Kasumi-1 (cell line): Measurements from ENCODE around the gene FOXP1.
"Not testable (repeated sequence)": the region's sequence is repeated elsewhere in the genome, so short reads cannot be mapped to it uniquely, and the experiment has no call there.

Experiments
- DNase-seq, 2 experiments: peaks; one replicate each; lab custom pipeline; 2025; lab: John Stamatoyannopoulos, UW

The FOXP1 gene

DNA sequence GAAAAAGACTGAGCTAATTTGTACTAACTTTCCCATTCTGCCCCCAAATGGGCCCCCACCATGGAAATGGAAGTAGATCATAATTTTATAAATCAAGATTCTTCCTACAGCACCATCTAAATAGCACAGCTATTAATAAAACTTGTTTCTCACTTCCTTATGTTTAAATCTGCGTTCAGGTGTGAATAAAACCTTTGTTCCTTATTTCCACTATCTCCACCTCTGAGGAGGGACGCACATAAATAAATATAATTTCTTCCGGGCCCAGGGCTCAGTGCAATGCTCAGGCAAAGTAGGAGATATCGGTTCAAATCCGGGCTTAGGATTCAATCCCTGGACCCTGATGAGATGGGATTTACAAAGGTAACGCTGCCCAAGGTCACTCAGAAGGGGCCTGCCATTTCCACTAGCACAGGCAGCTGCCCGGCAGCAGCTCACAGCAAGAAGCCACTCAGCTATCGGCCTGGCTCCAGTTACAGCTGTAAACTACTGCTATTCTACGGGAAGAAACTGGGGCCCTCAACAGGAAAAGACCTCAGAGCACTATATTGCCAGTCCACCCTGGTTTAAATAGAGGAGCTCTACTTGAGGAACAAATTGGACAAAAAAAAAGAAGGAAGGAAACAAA lies 52.5 kb downstream of the FOXP1 start:
- DNase-seq = no peak

DNA sequence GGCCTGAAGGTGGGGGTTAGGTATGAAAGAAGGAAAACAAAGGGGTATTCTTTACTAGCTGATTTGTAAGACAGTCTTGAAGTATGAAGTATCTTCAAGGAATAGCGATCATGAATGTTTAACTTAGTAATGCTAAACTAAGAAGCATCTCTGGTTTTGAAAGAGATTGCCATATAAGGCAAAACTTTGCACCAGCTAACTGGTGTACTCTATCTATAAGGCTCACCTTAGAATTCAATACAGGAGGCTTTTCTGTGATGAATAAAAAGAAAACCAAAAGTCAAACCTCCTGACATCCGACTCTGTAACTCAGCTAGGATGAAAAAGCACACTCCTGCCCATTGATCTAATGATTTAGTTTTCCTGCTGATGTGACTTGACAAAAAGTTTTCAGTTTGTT lies 54.7 kb downstream of the FOXP1 start:
- DNase-seq = no peak

DNA sequence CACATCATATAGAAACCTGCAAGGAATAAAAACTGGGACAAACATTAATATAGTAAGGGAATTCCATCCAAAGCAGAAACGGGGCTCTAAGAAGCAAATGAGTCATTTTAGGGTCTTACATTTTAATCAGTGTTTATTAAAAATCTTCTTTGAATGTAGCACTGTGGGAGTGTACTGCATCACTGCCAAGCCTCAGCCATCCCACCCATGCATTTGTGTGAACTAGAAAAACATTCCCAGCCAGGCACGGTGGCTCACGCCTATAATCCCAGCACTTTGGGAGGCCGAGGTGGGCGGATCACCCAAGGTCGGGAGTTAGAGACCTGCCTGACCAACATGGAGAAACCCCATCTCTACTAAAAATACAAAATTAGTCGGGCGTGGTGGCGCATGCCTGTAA lies 57.1 kb downstream of the FOXP1 start:
- DNase-seq = not testable (repeated sequence)

DNA sequence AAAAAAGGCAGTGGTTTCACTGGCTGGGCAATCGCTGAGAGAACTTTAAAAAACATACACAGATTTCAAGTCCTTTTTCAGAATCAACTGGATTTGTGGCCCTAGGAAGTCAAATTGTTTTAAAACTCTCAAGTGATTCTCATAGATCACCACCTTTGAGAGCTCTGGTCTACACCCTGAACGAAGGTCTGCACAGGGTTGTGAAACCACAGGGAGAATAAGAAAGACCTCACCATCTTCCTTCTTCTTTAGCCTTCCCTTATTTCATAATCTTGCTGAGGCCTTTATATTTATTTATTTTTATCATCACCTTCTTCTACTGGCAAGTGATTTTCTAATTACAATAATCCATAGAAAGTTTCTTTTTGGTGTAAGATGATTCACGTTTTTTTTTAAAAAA lies 58.1 kb downstream of the FOXP1 start:
- peak; percentile 10 to 21 for DNase-seq

DNA sequence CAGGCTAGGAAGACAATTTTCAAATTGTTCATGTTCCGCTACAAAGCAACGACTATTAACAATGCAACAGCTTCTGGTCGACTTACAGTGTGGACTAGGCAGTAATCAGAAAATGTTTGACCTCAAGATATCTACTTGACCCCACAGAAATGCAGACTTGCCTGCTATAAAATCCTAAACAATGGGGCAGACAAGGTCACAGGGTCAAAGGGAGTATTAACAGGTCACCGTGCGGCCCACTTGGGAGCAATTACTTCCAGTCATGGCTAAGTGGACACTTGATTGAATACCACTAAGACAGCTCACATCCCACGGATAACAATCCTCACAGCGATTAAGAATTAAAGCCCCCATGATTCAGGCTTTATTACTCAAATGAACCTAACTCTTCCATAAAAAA lies 58.9 kb downstream of the FOXP1 start:
- no peak for DNase-seq

DNA sequence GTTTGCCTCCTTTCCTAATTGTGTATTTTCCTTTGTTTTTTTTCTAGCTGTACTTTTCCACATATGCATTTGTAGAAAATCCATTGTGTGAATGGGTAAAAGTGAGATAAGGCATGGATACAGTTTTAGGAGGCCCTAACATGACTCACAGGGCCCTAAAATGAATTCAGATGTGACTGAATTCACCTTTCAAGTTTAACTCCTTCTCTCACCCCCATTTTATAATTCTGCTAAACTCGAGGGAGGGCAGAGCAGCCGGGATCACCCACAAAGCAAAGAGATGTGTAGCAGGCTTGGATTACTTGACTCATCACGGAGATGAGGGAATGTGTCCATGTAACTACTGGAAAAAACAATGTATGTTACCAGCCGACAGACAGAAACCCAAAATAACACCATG lies 59.9 kb downstream of the FOXP1 start:
- DNase-seq = no peak

DNA sequence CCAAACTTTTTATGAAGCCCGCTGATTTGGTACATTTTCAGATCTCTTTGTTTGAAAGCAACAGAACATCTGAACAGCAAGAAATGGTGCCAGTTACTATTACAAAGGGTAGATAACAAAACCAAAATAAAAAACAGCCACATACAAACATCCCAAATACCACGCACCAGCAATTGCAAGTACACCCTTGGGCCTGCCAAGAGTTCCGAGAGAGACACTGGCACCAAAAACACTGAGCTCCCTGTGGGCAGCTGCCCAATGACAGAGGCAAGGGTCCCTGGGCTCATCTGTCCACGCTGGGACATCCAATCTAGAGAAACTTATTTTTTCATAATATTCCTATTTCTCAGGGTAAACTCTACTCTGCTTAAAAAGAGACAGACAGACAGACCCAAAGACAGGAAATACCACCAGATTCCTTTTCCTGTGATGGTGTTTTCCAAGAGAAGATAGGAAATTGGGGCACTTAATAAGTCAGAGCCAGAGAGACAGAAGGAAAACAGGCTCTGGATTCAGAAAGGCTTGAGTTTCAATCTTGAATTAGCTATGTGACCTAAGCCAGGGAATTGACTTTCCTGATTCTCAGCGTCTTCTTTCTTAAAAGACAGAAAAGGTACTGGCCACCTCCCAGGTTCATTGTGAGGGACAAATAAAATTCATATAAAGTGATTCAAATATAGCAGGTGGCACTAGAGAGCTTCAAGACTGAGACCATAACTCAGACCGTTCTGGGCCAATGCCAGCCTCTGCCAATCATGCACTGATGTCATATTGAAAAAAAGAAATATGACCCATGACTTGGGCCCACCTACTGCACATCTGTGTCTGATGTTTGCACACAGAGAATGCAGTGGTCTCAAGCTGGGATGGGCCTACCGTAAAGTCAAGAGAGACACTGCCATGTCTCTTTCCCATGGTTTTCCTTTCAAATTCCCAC lies 61.3 kb downstream of the FOXP1 start:
- no peak for DNase-seq

DNA sequence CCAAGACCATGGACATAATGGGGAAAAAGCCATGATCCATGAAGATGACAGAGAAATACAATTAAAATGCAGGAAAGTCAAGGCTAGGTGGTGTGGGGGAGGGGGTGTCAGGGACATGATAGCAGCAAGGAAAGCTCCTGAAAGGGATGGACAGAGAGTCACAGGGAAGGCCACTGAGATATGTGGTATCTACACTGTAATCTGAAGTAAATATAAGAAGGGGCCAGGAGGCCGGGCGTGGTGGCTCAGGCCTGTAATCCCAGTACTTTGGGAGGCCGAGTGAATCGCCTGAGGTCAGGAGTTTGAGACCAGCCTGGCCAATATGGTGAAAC lies 62.5 kb downstream of the FOXP1 start:
- no peak for DNase-seq

DNA sequence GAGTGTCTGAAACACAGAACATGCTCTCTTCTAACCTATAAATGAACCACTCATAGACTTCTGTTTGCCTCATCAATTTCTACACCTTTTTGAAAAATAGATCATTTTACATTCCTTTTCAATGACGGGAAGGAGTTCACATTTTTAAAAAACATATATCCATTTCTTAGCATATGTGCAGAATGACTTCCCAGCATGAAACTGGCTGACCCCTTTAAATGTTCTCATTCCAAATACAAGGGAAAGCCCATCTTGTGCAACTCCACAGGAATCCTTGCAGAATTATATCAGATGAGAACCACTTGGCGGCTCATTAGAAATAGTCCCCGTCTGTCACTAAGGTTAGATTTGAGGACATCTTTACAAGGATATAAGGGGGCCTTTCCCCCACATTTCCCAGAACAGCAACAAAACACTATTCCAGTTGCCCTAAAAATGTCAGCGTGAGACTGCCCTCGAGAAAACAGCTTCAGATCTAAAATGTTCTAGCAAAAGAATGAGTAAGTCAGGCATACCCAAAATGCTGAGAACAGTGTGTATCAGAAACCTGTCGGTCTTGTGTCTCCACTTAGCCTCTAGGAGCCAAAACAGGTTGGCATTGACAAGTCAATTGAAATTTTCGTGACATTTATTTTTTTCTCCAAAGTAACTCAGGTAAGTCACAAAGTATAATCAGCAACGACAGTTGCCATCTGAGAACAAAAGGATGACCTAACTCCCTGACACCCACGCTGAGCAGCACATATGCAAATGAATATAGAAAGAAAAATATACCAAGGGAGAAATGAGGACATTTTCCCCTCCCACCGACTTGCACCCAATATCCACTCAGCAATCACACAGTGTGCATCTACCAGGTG lies 63.1 kb downstream of the FOXP1 start:
- no peak for DNase-seq

DNA sequence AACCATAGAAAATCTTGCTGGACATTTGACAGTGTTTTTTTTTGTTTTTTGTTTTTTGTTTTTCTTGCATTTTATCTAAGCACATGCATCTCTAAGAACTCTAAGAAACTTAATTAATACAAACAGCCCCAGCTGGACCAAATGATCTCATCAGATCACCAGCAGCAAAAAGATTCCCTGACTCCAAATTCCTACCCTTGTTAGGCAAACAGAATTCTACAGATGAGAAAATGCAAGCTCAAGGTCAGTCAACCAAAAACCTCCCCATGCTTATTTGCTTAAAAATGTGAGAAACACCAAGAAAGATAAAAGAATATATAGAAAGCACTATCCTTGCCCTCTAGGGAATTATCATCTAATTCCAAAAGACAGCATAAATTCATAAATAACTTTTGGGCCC lies 65.4 kb downstream of the FOXP1 start:
- DNase-seq = no peak

DNA sequence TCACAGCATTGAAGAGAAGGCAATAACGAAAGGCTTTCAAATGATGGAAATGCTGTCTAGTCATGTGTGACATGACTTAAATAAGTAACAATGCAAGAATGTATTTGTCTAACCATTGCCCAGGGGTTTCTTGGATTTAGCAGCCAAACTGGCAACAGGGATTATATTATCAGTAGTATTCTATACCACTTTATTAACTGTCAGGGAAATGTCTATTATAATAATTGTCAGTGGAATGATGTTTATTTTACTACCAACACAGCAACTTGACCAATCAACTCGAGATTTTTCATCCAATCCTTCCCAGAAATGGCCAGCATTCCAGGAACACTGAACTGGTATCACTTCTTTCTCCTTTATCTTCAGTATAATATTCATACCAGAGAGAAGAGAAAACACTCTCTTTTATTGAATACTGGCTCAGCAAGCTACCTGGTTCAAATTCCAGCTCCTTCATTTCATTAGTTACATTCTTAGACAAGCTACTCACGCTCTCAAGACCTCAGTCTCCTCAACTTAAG lies 66.2 kb downstream of the FOXP1 start:
- no peak for DNase-seq

DNA sequence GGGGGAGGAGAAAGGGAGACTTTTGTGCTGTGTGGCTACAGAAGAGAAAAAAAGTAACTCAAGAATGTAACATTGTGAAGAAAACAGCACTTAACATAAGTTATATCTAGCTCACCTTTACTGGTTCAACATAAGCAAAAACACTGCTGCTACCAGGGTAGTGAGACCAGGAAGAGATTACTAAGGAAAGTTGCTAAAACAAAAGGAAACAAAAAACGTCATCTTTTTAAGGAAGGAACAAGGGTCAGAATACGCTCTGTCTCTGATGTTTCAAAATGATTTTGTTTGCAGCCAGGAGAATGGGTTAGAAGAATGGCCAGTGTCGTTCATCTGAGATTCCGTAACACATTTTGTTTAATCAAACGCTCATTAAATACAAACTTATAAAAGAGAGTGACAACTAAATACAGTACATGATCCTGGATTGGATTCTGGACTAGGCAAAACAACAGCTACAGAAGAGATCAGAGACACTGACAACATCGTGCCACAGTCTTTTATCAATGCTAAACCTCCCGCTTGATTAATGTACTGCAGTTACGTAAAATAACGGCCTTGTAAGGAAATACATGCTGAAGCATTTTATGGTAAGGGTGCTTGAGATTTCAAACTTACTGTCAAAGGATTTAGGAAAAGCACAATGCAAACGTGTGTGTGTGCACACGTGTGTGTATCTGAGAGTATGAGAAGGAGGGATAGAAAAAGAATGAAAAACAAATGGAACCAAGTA lies 67.7 kb downstream of the FOXP1 start:
- DNase-seq = peak in 1 of 2 experiments; percentile 18

DNA sequence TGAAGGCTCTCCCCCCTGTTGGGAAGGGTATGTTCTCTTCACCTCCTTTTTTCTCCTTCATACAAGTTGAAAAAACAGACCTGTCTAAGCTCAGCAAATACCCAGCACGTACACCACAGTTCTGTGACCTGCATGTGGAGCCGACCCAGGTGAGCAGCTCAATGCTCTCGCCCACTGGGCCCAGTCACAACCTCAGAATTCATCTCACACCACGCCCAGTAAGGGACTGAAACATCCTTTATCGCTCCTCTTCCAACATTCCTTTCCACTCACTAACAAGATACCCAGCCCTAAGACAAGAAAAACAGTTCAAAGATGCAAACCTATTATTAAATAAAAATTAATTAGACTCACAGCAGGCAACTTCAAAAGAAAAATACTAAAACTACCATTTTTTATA lies 68.9 kb downstream of the FOXP1 start:
- no peak for DNase-seq

DNA sequence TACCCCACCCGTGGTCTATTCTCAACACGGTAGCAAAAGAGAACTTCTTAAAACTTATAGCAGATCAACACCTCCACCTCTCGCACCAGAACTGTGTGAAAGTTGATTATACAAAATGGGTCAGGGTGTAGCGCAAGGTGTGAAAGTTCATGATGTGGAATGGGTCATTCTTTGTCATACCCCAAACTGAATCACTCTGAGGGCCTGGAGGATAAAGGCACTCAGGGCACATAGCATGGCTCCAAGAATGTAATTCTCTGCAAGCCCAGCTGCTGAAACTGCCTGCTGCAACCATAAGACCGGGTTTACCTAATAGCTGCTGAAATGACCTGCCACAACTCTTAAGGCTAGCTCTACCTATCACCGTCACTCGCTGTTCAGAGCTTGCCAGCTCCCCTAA lies 70.0 kb downstream of the FOXP1 start:
- no peak for DNase-seq

DNA sequence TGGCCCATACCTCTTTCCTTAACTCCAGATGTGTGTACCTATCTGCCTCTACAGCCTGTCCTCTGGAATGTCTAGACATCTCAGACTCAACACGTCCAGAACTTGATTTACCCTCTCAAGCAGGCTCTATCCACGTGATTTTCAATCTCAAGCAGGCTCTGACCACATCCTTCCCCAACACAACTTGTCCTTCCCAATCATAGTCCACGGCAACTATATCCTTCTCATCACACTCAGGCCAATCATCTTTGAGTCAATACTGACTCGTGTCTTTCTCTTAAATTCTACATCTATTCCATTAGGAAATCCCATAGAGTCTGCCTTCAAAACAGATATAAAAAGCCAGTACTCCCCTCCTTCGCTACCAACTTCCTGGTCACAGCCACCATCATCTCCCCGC lies 70.4 kb downstream of the FOXP1 start:
- no peak for DNase-seq

DNA sequence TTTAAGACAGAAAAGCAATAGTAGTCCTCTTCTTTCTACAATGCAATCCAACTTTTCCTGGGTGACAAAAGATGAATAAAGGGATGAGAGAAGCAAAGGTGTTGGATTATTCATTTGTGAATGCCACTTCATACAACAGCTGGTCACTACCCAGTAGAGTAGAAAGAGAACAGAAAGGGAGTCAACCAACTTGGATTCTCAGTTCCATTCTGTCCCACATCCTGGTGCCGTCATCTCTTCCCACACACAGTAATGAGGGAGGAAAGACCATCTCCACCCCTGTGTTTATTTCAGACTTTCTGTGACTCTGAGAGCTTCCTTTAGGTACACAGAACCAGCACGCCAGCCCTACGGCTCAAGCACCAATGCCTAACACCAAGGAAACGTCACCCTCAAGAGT lies 71.0 kb downstream of the FOXP1 start:
- DNase-seq = no peak

DNA sequence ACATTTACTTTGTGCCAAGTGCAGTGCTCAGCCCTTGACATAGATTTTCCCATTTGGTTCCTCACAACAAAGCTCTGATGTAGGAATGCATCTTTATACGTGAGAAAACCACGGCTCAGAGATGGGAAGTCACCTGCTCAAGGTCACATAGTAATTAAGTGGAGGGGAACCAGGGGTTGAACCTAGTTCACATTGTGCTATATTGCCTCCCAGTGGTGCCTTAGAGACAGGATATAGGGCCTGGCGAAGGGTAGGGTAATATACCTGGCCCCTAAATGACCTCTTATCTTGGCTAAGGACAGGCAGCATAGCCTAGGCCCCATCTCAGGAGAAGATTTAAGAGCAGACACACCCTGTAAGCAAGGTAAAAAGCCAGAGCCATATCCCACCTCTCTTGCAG lies 71.5 kb downstream of the FOXP1 start:
- DNase-seq = peak; percentile 15 to 21

DNA sequence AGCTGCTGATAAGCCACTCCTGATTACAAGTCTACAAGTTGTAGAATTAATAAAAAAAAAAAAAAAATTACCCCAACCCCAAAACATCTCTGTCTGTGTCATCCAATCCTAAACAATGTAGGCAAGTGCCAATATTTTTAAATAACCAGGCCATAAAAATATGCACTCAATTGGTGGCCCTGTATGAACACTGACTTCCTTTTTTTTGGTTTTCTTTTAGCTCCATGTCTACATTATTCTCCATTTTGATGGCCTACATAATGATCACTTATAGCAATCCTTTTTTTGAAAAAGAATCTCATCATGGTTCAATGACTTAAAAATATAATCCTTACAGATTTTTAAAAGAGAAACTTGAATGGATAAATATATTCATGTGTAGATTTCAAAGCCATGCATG lies 72.1 kb downstream of the FOXP1 start:
- peak in 1 of 2 experiments; percentile 6 for DNase-seq

DNA sequence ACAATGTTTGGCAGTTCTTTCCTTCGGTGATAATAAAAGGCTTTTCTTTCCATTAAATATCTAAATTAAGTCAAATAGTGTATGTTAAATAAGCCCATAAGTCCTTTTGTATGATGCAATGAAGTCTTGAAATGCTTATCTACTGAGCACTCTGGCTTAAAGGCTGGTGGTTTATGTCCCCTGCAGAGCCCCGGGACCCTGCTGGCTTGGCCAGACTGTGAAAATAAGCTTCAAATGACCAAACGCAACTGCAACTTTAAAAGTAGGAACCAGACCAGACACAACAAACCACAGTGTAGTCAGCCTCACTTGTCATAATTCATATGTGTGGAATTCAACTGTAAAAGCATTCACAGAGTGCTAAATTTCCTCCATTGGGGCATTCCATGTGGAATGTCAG lies 72.5 kb downstream of the FOXP1 start:
- DNase-seq = no peak

DNA sequence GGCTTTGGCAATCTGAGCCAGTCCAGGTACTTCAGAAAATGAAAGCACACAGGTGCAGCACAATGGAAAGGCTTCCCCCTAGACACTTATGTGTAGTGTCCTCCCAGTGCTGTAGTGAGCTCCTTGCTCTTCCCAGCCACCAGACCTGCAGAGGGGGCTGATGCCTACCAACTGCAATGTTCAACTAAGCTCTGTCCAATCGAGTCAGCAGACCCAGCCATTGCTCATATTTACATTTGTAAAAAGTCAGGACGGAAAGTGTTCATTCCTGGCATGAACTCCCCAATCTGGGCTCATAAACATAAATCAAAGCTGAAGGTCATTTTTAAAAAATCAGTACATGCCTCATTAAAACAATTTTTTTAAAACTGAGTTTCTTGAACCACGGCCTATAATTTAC lies 73.0 kb downstream of the FOXP1 start:
- DNase-seq = no peak

DNA sequence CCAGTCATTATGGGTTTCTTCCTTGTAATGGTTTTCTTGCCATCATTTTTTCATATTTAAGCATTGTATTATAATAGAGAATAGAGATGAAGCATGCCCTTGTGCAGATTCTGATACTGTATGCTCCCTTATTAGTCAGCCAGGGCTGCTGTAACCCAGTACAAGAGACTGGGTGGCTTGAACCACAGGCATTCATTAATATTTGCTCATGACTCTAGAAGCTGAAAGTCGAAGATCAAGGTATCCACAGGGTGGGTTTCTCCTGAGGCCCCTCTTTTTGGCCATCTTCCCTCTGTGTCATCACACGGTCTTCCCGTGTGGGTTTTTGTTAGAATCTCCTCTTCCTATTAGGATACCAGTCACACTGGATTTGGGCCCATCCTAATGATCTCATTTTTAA lies 74.5 kb downstream of the FOXP1 start:
- no peak for DNase-seq
